HFFc6 (cell line): ENCODE data around the gene MARCO. TPM values are rescaled to one million over a fixed set of nuclear protein-coding genes. Genes with fewer than 3 reads are reported as not detected.
"Not testable (repeated sequence)": the region's sequence is repeated elsewhere in the genome, so short reads cannot be mapped to it uniquely, and the experiment has no call there.

Experiments used
- DNase-seq: peaks from one replicate; pipeline ENCODE4 v3.0.0-alpha.2; 2018
- H3K27ac Mint-ChIP-seq: 2 replicates; pipeline ENCODE4 v1.8.0; 2020; ENCODE audit warnings: mild to moderate bottlenecking, mixed read lengths
- H3K27me3 Mint-ChIP-seq: 2 replicates; pipeline ENCODE4 v1.8.0; 2021; ENCODE audit warnings: mild to moderate bottlenecking, moderate library complexity, mixed read lengths; ENCODE audit not compliant: insufficient read depth
- H3K36me3 Mint-ChIP-seq: 2 replicates; pipeline ENCODE4 v1.8.0; 2021; ENCODE audit warnings: low read depth, mixed read lengths
- H3K4me1 Mint-ChIP-seq: 2 replicates; pipeline ENCODE4 v1.8.0; 2020; ENCODE audit warnings: low read depth, mixed read lengths
- H3K4me3 Mint-ChIP-seq: 2 replicates; pipeline ENCODE4 v1.8.0; 2020; ENCODE audit warnings: mild to moderate bottlenecking, moderate library complexity, mixed read lengths
- H3K9me3 Mint-ChIP-seq: 2 replicates; pipeline ENCODE4 v1.8.0; 2020; ENCODE audit warnings: mild to moderate bottlenecking, mixed read lengths
- total RNA-seq, 6 experiments: library from RNA; stranded (reverse); fragmentation: NEBNext Ultra II Directional; extraction: Animal tissue kit (Norgen Biotek cat#: 25700); gene quantifications; 2 replicates in 1 of 6; 3 replicates in 5 of 6; pipeline ENCODE4 v1.2.3, GENCODE V29; 2021
- TF ChIP-seq, protein P1 (sequence below): fragments of 200-600 bp; sonication (generic); IDR thresholded peaks from 2 replicates; pipeline ENCODE4 v1.5.0; 2021; ENCODE audit warnings: antibody characterized with exemption, mild to moderate bottlenecking

The MARCO gene
- total RNA-seq, 6 experiments from 2014 or later, result not detected

DNA sequence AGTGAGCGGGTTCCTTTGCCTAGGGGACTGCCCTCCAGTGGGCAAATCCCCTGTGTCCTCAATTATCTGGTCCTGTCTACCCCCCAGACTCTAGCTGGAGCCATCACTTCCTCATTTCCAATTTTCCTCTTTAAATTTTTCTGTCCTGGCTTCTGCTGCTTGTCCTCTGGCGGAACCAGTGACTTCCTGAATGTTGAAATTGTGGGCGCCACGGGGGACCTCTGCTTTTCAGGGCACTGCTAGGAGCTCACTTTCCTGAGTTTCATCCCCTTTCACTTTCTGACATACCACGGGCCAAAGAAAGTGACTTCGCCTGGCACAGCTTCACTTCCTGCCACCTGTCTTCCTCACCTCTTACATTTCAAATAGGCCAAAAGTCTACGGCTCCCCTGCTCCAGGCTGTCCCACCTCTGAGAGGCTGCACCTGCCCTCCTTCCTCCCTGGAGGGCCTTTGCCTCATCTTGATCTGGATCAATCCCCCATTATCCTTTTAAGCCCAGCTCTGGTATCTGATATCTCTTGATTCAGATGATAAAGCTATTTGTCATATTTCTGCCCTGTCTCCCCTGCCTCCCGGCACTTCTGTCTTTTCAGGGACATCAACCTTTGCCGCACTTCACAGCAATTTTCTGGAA, 1.4 kb upstream of the MARCO start:
- Mint-ChIP-seq H3K9me3 (peaks cover 8% of the 10 kb centered on the region), H3K4me1 (no peaks in the 10 kb centered on the region), H3K36me3 (no peaks in the 10 kb centered on the region), H3K27me3 (no peaks in the 10 kb centered on the region; the same call in 1 of the 2 replicates), H3K4me3 (no peak overlapping the region), H3K27ac (no peak overlapping the region)
- TF ChIP-seq, protein P1, sequence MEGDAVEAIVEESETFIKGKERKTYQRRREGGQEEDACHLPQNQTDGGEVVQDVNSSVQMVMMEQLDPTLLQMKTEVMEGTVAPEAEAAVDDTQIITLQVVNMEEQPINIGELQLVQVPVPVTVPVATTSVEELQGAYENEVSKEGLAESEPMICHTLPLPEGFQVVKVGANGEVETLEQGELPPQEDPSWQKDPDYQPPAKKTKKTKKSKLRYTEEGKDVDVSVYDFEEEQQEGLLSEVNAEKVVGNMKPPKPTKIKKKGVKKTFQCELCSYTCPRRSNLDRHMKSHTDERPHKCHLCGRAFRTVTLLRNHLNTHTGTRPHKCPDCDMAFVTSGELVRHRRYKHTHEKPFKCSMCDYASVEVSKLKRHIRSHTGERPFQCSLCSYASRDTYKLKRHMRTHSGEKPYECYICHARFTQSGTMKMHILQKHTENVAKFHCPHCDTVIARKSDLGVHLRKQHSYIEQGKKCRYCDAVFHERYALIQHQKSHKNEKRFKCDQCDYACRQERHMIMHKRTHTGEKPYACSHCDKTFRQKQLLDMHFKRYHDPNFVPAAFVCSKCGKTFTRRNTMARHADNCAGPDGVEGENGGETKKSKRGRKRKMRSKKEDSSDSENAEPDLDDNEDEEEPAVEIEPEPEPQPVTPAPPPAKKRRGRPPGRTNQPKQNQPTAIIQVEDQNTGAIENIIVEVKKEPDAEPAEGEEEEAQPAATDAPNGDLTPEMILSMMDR, result no peak
- DNase-seq, result no peak

GRCh38 chr2:118943286-118943685, 1.3 kb downstream of the MARCO start:
- no peak overlapping the region for H3K4me3 Mint-ChIP-seq
- peaks cover 8% of the 10 kb centered on the region for H3K9me3 Mint-ChIP-seq
- TF ChIP-seq, protein P1, result no peak
- no peaks in the 10 kb centered on the region; the same call in 1 of the 2 replicates for H3K27me3 Mint-ChIP-seq
- no peak for DNase-seq
- H3K36me3 Mint-ChIP-seq, result no peaks in the 10 kb centered on the region
- no peaks in the 10 kb centered on the region for H3K4me1 Mint-ChIP-seq
- H3K27ac Mint-ChIP-seq, result no peak overlapping the region

DNA sequence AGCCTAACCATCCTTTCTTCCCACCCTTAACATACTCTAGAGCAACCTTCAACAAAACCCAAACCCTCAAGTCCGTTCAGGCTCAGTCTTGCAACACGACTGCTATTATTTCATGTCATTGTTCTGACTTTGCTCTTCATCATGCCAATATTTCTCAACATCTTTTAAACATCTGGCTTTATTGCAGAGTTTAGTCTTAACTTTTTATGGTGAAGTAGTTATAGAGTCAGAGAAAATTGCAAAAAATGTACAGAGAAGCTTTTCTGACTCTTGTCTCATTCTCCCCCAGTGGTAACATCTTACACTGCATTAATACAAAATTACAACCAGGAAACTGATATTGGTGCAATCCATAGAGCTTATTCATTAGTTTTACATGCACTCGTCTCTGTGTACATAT, 3.9 kb downstream of the MARCO start:
- H3K4me1 Mint-ChIP-seq, result no peaks in the 10 kb centered on the region
- no peak for DNase-seq
- TF ChIP-seq, protein P1, result no peak
- peaks cover 5% of the 10 kb centered on the region for H3K9me3 Mint-ChIP-seq
- no peaks in the 10 kb centered on the region for H3K27me3 Mint-ChIP-seq
- no peak overlapping the region for H3K27ac Mint-ChIP-seq
- no peak overlapping the region for H3K4me3 Mint-ChIP-seq
- H3K36me3 Mint-ChIP-seq, result no peaks in the 10 kb centered on the region

DNA sequence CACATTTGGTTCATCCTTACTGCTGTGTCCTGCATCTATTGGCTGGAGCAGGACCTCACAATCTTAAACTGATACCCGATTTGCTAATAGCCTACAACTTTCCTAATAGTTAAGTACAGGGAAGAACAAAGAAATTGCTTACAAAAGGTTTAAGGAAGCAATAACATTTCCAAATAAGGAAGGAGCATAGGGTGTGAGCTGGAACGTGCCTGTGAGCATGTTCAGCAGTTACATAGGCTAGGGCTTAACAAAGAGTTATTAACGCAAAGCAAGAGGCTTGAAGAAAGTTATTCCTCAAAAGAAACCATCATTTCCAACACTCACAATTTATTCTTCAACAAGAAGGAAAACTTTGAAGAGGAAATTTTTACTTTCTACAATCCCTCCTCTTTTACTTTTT, 6.3 kb downstream of the MARCO start:
- H3K27me3 Mint-ChIP-seq, H3K4me3 Mint-ChIP-seq, DNase-seq, H3K9me3 Mint-ChIP-seq, H3K27ac Mint-ChIP-seq, H3K4me1 Mint-ChIP-seq, H3K36me3 Mint-ChIP-seq: not testable (repeated sequence)

GRCh38 chr2:118954297-118955060, 12.5 kb downstream of the MARCO start:
- Mint-ChIP-seq H3K27ac (no peak overlapping the region), H3K4me3 (no peak overlapping the region), H3K36me3 (no peaks in the 10 kb centered on the region), H3K4me1 (no peaks in the 10 kb centered on the region), H3K9me3 (peaks cover 8% of the 10 kb centered on the region), H3K27me3 (no peaks in the 10 kb centered on the region; the same call in 1 of the 2 replicates)
- DNase-seq, result no peak
- TF ChIP-seq, protein P1, result no peak

DNA sequence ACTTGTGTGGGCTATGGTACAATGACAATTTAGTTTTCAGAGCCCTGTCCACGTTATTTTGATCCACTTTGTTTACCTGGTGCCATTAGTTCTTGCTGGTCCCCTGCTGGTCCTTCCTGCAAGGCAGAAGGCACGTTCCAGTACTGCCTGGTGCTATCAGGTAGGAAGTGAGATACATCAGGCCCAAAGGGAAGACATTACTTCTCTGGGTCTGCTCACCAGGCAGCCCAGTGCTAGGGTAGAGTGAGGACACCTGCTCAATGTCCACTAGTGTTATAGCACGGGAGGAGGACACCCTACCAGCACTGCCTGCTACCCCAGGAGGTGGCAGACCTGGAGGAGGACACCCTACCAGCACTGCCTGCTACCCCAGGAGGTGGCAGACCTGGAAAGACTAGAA, 23.7 kb downstream of the MARCO start:
- no peaks in the 10 kb centered on the region for H3K4me1 Mint-ChIP-seq
- H3K27me3 Mint-ChIP-seq, result peaks cover 1% of the 10 kb centered on the region
- TF ChIP-seq, protein P1, result no peak
- DNase-seq, result no peak
- no peak overlapping the region for H3K4me3 Mint-ChIP-seq
- no peaks in the 10 kb centered on the region for H3K36me3 Mint-ChIP-seq
- no peak overlapping the region for H3K27ac Mint-ChIP-seq
- no peaks in the 10 kb centered on the region; the same call in 1 of the 2 replicates for H3K9me3 Mint-ChIP-seq
